Suprapubic skin (tissue), 4 donors: ENCODE data around the gene AAGAB. TPM values are rescaled to one million over a fixed set of nuclear protein-coding genes. Genes with fewer than 3 reads are reported as not detected.

Source experiments
- DNase-seq, 2 donors: peaks; one replicate each; pipeline ENCODE4 v3.0.0-alpha.2; 2019; ENCODE audit warnings: low spot score in 2 of 2
- H3K27ac ChIP-seq: fragments of 200-600 bp; sonication (generic); one replicate; pipeline ENCODE4 v1.5.1; 2019
- H3K27me3 ChIP-seq: fragments of 200-600 bp; sonication (generic); one replicate; pipeline ENCODE4 v1.5.1; 2019
- H3K36me3 ChIP-seq: fragments of 200-600 bp; sonication (generic); one replicate; pipeline ENCODE4 v1.5.1; 2019
- H3K4me1 ChIP-seq: fragments of 200-600 bp; sonication (generic); one replicate; pipeline ENCODE4 v1.5.1; 2019
- H3K4me3 ChIP-seq: fragments of 200-600 bp; sonication (generic); one replicate; pipeline ENCODE4 v1.5.1; 2019; ENCODE audit warnings: mild to moderate bottlenecking
- H3K9me3 ChIP-seq: fragments of 200-600 bp; sonication (generic); one replicate; pipeline ENCODE4 v1.5.1; 2019
- EP300 ChIP-seq: sonication (generic); formaldehyde crosslinking; IDR thresholded peaks from one replicate; pipeline ENCODE4 v1.6.1; 2017; ENCODE audit warnings: antibody characterized with exemption
- POLR2A ChIP-seq, 2 donors: fragments of 450-650 bp; IDR thresholded peaks; one replicate each; pipeline ENCODE4 v1.6.1; 2017; ENCODE audit warnings: antibody characterized with exemption in 2 of 2, mild to moderate bottlenecking in 2 of 2, moderate library complexity in 2 of 2
- POLR2AphosphoS5 ChIP-seq, 3 donors: sonication (generic); formaldehyde crosslinking; IDR thresholded peaks; one replicate each; pipeline ENCODE4 v1.6.1; 2017; ENCODE audit warnings: antibody characterized with exemption in 3 of 3
- WGBS: methylation state at CpG from one replicate; pipeline ENCODE4 v1.1.5; 2018; 5-methylcytosine and 5-hydroxymethylcytosine counted together
- total RNA-seq, 4 donors: library from RNA; depleted of rRNA; stranded (reverse); fragments of >200 nt; gene quantifications; one replicate each; pipeline ENCODE4 v1.1.0, GENCODE V29; 2016
- TF ChIP-seq, protein P1 (sequence below), 2 donors: fragments of 200-600 bp in 1 of 2; fragments of 450-650 bp in 1 of 2; sonication (generic) in 1 of 2; IDR thresholded peaks; one replicate each; pipeline ENCODE4 v1.5.1; 2016 to 2019; ENCODE audit warnings: antibody characterized with exemption in 2 of 2, mild to moderate bottlenecking in 1 of 2, moderate library complexity in 1 of 2

The AAGAB gene
- total RNA-seq, 4 donors from 2014 or later, result 18.6 to 28.0 (median 26.0) TPM

- peaks cover 3% of the 10 kb centered on the region for H3K36me3 ChIP-seq
- H3K4me1 ChIP-seq, result peaks cover 38% of the 10 kb centered on the region
- H3K9me3 ChIP-seq, result no peaks in the 10 kb centered on the region
- H3K27me3 ChIP-seq, result no peaks in the 10 kb centered on the region
- no peak overlapping the region for H3K27ac ChIP-seq
- no peak overlapping the region for H3K4me3 ChIP-seq
- DNase-seq, result no peak
- WGBS, result 49% methylated on average over 4 of the region's 4 CpGs
- TF ChIP-seq POLR2A (IDR thresholded peaks at IDR 0.05) (no peak), POLR2AphosphoS5 (IDR thresholded peaks at IDR 0.05) (no peak), EP300 (no peak)
- TF ChIP-seq, protein P1, sequence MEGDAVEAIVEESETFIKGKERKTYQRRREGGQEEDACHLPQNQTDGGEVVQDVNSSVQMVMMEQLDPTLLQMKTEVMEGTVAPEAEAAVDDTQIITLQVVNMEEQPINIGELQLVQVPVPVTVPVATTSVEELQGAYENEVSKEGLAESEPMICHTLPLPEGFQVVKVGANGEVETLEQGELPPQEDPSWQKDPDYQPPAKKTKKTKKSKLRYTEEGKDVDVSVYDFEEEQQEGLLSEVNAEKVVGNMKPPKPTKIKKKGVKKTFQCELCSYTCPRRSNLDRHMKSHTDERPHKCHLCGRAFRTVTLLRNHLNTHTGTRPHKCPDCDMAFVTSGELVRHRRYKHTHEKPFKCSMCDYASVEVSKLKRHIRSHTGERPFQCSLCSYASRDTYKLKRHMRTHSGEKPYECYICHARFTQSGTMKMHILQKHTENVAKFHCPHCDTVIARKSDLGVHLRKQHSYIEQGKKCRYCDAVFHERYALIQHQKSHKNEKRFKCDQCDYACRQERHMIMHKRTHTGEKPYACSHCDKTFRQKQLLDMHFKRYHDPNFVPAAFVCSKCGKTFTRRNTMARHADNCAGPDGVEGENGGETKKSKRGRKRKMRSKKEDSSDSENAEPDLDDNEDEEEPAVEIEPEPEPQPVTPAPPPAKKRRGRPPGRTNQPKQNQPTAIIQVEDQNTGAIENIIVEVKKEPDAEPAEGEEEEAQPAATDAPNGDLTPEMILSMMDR (IDR thresholded peaks at IDR 0.05), result no peak
Observed at GRCh38 chr15:67241132-67241855, 13.2 kb downstream of the AAGAB start.

- Histone ChIP-seq H3K36me3 (no peaks in the 10 kb centered on the region), H3K4me3 (no peak overlapping the region), H3K27me3 (no peaks in the 10 kb centered on the region), H3K27ac (no peak overlapping the region), H3K9me3 (no peaks in the 10 kb centered on the region), H3K4me1 (peaks cover 38% of the 10 kb centered on the region)
- no peak for DNase-seq
- WGBS, result 35% methylated on average over 3 of the region's 3 CpGs
- TF ChIP-seq, protein P1 (IDR thresholded peaks at IDR 0.05), result no peak
- TF ChIP-seq POLR2A (IDR thresholded peaks at IDR 0.05) (no peak), POLR2AphosphoS5 (IDR thresholded peaks at IDR 0.05) (no peak), EP300 (no peak)
Observed at GRCh38 chr15:67240235-67241131, 14.0 kb downstream of the AAGAB start.

GRCh38 chr15:67232591-67232990 is 21.9 kb downstream of the AAGAB start:
- H3K27ac ChIP-seq, result no peak overlapping the region
- 83% methylated on average over 3 of the region's 3 CpGs for WGBS
- H3K4me3 ChIP-seq, result no peak overlapping the region
- DNase-seq, result no peak
- H3K4me1 ChIP-seq, result no peaks in the 10 kb centered on the region
- TF ChIP-seq POLR2AphosphoS5 (IDR thresholded peaks at IDR 0.05) (no peak), POLR2A (IDR thresholded peaks at IDR 0.05) (no peak), EP300 (no peak)
- TF ChIP-seq, protein P1 (IDR thresholded peaks at IDR 0.05), result no peak
- H3K9me3 ChIP-seq, result no peaks in the 10 kb centered on the region
- H3K27me3 ChIP-seq, result no peaks in the 10 kb centered on the region
- peaks cover 42% of the 10 kb centered on the region for H3K36me3 ChIP-seq

DNA sequence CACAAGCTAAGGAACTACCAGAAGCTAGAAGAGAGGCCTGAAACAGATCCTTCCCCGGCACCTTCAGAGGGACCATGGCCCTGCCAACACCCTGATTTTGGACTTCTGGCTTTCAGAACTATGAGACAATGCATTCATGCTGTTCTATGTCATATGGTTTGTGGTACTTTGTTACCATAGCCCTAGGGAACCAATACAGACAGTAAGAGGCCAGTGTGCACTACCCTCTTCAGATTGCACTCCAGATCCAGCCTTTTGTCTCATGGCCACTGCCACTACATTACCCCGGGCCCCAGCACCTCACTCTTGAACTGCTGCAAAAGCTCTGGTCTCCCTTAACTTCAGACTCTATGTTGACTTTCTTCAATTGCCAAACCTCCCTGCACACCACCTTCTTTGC is 24.0 kb downstream of the AAGAB start:
- Histone ChIP-seq H3K4me3 (no peak overlapping the region), H3K27me3 (no peaks in the 10 kb centered on the region), H3K4me1 (no peaks in the 10 kb centered on the region), H3K9me3 (no peaks in the 10 kb centered on the region), H3K36me3 (peaks cover 42% of the 10 kb centered on the region), H3K27ac (no peak overlapping the region)
- TF ChIP-seq EP300 (no peak), POLR2AphosphoS5 (IDR thresholded peaks at IDR 0.05) (no peak), POLR2A (IDR thresholded peaks at IDR 0.05) (no peak)
- TF ChIP-seq, protein P1 (IDR thresholded peaks at IDR 0.05), result no peak
- DNase-seq, result no peak
- whole genome bisulfite sequencing, result 91% methylated on average over 2 of the region's 2 CpGs

DNA sequence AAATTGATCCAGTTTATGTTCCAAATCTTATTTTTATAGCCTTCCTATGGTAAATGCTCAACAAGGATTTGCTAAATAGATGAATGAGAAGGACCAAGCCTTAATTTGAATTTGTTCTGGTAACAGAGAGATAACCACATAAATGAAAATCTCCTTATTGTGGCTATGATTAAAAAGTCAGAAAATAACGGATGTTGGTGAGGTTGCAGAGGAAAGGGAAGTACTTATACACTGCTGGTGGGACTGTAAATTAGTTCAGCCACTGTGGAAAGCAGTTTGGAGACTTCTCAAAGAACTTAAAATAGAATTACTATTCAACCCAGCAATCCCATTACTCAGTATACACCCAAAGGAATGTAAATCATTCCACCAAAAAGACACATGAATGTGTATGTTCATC is 26.2 kb downstream of the AAGAB start:
- H3K36me3 ChIP-seq, result peaks cover 36% of the 10 kb centered on the region

More for the DNA sequence above, 26.2 kb downstream of the AAGAB start:
- Histone ChIP-seq H3K27ac (no peak overlapping the region), H3K9me3 (no peaks in the 10 kb centered on the region), H3K4me3 (no peak overlapping the region), H3K4me1 (peaks cover 4% of the 10 kb centered on the region), H3K27me3 (no peaks in the 10 kb centered on the region)
- TF ChIP-seq EP300, result no peak
- TF ChIP-seq, protein P1 (IDR thresholded peaks at IDR 0.05), result no peak
- no peak for TF ChIP-seq POLR2AphosphoS5 (IDR thresholded peaks at IDR 0.05)
- TF ChIP-seq POLR2A (IDR thresholded peaks at IDR 0.05), result no peak
- DNase-seq, result no peak
- WGBS, result 60% methylated on average over 1 of the region's 1 CpG
